ENCODE results near the gene IGSF9B.

DNA sequence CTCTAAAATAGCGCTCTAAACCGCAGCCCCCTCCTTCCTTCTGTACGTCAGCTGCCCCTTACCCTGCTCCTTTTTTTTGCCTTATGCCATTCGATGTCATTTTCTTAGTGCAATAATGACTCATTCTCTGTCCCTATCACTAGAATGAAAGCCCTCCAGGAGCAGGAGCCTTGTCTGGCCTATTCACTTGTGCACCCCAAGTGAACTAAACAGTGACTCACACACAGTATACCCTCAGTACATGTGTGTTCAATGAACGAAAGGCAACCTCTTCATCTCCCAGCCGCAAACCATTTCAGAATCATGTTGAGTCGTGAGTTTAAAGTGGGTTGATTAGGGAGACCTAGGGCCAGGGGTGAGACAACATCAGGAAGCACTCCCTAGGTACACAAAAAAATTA is 60.7 kb downstream of the IGSF9B start:
- TF ChIP-seq, protein P1, sequence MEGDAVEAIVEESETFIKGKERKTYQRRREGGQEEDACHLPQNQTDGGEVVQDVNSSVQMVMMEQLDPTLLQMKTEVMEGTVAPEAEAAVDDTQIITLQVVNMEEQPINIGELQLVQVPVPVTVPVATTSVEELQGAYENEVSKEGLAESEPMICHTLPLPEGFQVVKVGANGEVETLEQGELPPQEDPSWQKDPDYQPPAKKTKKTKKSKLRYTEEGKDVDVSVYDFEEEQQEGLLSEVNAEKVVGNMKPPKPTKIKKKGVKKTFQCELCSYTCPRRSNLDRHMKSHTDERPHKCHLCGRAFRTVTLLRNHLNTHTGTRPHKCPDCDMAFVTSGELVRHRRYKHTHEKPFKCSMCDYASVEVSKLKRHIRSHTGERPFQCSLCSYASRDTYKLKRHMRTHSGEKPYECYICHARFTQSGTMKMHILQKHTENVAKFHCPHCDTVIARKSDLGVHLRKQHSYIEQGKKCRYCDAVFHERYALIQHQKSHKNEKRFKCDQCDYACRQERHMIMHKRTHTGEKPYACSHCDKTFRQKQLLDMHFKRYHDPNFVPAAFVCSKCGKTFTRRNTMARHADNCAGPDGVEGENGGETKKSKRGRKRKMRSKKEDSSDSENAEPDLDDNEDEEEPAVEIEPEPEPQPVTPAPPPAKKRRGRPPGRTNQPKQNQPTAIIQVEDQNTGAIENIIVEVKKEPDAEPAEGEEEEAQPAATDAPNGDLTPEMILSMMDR (conservative IDR thresholded peaks at IDR 0.05): no peak
- TF ChIP-seq ZFX (IDR thresholded peaks at IDR 0.05): no peak

All from C4-2B (cell line).